ENCODE results near the gene CNDP2.

CNDP2 gene

DNA sequence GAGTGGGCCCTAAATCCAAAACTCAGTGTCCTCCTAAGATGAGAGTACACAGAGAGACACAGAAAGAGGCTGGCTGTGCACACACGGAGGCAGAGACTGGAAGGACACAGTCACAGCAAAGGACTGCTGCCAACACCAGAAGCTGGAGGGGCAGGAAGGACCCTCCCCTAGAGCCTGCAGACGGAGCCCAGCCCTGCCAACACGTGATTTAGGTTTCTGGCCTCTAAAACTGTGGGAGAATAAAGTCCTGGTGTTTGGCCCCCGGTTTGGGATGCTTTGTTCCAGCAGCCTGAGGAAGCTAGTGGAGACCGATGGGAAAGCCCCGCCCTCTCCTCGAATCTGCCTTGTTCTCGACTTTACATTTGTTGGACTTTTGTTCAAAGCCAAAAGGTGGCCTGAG lies 48.7 kb downstream of the CNDP2 start:
- Histone ChIP-seq H3K27ac (peak overlapping the region; percentile 29), H3K9ac (no peak overlapping the region), H3K4me1 (no peaks in the 10 kb centered on the region)

GRCh38 chr18:74546007-74546406 lies 49.8 kb downstream of the CNDP2 start:
- H3K36me3 ChIP-seq (ENCODE audit: control insufficient read depth, insufficient read depth, low read length): no peaks in the 10 kb centered on the region
- H3K9me3 ChIP-seq (ENCODE audit: control insufficient read depth, low read length): no peaks in the 10 kb centered on the region
- no peak for TF ChIP-seq CTCF (IDR thresholded peaks at IDR 0.05)
- H3K27me3 ChIP-seq (ENCODE audit: control insufficient read depth, insufficient read depth, low read length): no peaks in the 10 kb centered on the region
- H3K79me2 ChIP-seq: no peaks in the 10 kb centered on the region
- no peak overlapping the region for H2AFZ ChIP-seq
- H3K4me3 ChIP-seq (ENCODE audit: low read depth, low read length): no peak overlapping the region
- H3K4me1 ChIP-seq: no peaks in the 10 kb centered on the region
- H3K27ac ChIP-seq: peak overlapping the region; percentile 45
- H3K9ac ChIP-seq: no peak overlapping the region
- no peak overlapping the region for H3K4me2 ChIP-seq (ENCODE audit: low read length)

More for the DNA sequence above, 48.7 kb downstream of the CNDP2 start:
- TF ChIP-seq CTCF (IDR thresholded peaks at IDR 0.05): no peak
- no peaks in the 10 kb centered on the region for H3K27me3 ChIP-seq (ENCODE audit: control insufficient read depth, insufficient read depth, low read length)
- no peak overlapping the region for H3K4me3 ChIP-seq (ENCODE audit: low read depth, low read length)
- H3K9me3 ChIP-seq (ENCODE audit: control insufficient read depth, low read length): no peaks in the 10 kb centered on the region
- no peak overlapping the region for H3K4me2 ChIP-seq (ENCODE audit: low read length)
- H3K36me3 ChIP-seq (ENCODE audit: control insufficient read depth, insufficient read depth, low read length): no peaks in the 10 kb centered on the region
- no peak overlapping the region for H2AFZ ChIP-seq
- no peaks in the 10 kb centered on the region for H3K79me2 ChIP-seq

DNA sequence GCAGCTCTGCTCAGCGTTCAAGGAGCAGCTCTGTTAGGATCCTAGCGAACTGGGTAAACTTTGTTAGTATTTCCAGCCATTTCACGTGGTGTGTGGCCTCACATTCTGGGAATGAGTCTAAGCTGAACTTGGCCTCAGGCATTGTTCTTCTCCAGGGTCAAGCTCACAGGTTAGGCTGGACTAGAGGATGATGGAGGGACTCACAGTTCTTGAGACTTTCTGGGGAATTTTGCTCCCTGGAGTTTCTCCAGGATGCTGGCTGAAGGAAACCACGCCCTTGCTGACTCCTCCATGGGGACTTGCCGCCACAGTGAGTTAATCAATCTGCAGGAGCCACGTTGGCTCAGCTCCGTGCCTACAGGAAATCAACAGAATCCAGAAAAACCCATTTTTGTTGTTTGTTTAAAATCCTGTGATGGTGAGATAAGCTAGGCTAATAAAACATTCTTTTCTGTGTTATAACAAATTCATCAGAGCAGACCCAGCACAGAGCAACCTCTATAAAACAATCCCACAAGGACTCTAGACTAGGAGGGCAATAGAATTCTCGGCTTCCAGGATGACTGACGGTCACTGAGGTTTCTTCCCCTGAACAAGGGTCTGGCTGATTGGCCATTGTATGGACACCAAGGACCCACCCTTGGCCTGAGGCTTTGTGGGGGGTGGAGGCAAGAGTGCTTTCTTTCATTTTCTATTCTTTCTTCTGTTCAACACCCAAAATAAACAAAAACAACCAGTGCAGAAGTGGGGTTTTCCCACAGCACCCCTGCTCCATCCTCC lies 50.8 kb downstream of the CNDP2 start:
- Histone ChIP-seq H3K27me3 (ENCODE audit: control insufficient read depth, insufficient read depth, low read length) (no peaks in the 10 kb centered on the region), H3K9me3 (ENCODE audit: control insufficient read depth, low read length) (no peaks in the 10 kb centered on the region), H3K4me2 (ENCODE audit: low read length) (no peak overlapping the region), H3K79me2 (no peaks in the 10 kb centered on the region), H3K9ac (no peak overlapping the region), H3K27ac (peak overlapping the region; percentile 49), H3K4me1 (no peaks in the 10 kb centered on the region), H3K36me3 (ENCODE audit: control insufficient read depth, insufficient read depth, low read length) (no peaks in the 10 kb centered on the region), H2AFZ (no peak overlapping the region), H3K4me3 (ENCODE audit: low read depth, low read length) (no peak overlapping the region)
- no peak for TF ChIP-seq CTCF (IDR thresholded peaks at IDR 0.05)

DNA sequence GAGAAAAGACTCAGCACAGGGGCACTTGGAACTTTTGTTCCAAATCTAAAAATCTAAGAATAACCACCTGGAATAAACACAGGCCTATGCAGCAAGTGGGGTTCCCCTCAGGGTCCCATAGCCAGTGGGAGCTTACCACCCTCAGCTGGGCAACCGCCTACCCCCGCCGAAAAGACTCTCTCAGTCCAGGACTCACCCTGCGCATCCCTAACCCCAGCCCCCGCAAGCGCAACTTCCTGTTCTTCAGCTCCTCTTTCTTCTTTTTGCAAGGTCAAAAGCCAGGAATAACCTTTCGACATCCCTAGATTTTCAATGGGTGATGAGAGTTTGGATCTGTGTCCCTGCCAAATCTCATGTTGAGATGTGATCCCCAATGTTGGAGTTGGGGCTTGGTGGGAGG lies 51.7 kb downstream of the CNDP2 start:
- Histone ChIP-seq H3K4me3 (ENCODE audit: low read depth, low read length) (no peak overlapping the region), H3K79me2 (no peaks in the 10 kb centered on the region), H2AFZ (no peak overlapping the region), H3K4me2 (ENCODE audit: low read length) (no peak overlapping the region), H3K9me3 (ENCODE audit: control insufficient read depth, low read length) (no peaks in the 10 kb centered on the region), H3K36me3 (ENCODE audit: control insufficient read depth, insufficient read depth, low read length) (no peaks in the 10 kb centered on the region), H3K27me3 (ENCODE audit: control insufficient read depth, insufficient read depth, low read length) (no peaks in the 10 kb centered on the region), H3K27ac (no peak overlapping the region), H3K9ac (no peak overlapping the region), H3K4me1 (no peaks in the 10 kb centered on the region)
- no peak for TF ChIP-seq CTCF (IDR thresholded peaks at IDR 0.05)

DNA sequence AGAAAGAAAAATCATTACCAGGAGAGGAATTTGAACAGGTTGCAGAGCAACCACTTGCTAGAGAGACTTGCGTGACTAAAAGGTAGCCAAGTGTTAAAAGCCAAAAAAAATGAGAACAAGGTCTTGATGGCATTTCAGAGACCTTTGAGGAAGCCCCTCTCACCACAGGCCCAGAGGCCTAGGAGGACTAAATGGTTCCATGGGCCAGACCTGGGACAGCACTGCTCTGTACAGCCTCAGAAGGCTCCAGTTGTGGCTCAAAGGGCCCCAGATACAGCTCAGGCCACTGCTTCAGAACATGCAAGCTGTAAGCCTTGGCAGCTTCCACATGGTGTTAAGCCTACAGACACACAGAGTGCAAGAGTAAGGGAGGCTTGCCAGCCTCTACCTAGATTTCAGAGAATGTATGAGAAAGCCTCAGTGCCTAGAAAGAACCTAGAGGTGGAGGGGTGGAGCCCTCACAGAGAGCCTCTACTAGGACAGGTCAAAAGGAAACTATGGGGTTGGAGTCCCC lies 53.5 kb downstream of the CNDP2 start:
- Histone ChIP-seq H2AFZ (no peak overlapping the region), H3K9me3 (ENCODE audit: control insufficient read depth, low read length) (no peaks in the 10 kb centered on the region), H3K27ac (no peak overlapping the region), H3K79me2 (no peaks in the 10 kb centered on the region), H3K9ac (no peak overlapping the region), H3K4me1 (no peaks in the 10 kb centered on the region), H3K27me3 (ENCODE audit: control insufficient read depth, insufficient read depth, low read length) (no peaks in the 10 kb centered on the region), H3K36me3 (ENCODE audit: control insufficient read depth, insufficient read depth, low read length) (no peaks in the 10 kb centered on the region), H3K4me2 (ENCODE audit: low read length) (no peak overlapping the region), H3K4me3 (ENCODE audit: low read depth, low read length) (no peak overlapping the region)
- TF ChIP-seq CTCF (IDR thresholded peaks at IDR 0.05): no peak

Measured in parathyroid adenoma (tissue), 2 donors.